ENCODE data around the gene COL18A1.

GRCh38 chr21:45381865-45382696 is 22.9 kb upstream of the COL18A1 start:
- TF ChIP-seq CTCF (IDR thresholded peaks at IDR 0.05): no peak
- no peak for TF ChIP-seq POLR2A (IDR thresholded peaks at IDR 0.05)
